WTC11 (cell line): ENCODE data around the gene GTF3C1.

ENCODE experiments used
- CBFB ChIP-seq: sonication (generic); formaldehyde crosslinking; IDR thresholded peaks from 2 replicates; pipeline ENCODE4 v1.8.1; 2022; ENCODE audit warnings: mild to moderate bottlenecking, low read depth, missing genetic modification reagents
- FOXK1 ChIP-seq: sonication (generic); formaldehyde crosslinking; IDR thresholded peaks from 2 replicates; pipeline ENCODE4 v1.8.0; 2022; ENCODE audit warnings: mild to moderate bottlenecking, moderate library complexity, missing genetic modification reagents
- GABPB1 ChIP-seq: sonication (generic); formaldehyde crosslinking; IDR thresholded peaks from 2 replicates; pipeline ENCODE4 v1.8.1; 2023; ENCODE audit warnings: mild to moderate bottlenecking, missing genetic modification reagents
- NFYB ChIP-seq: sonication (generic); formaldehyde crosslinking; conservative IDR thresholded peaks from 2 replicates; pipeline ENCODE4 v1.8.0; 2022; ENCODE audit warnings: low read depth, missing genetic modification reagents
- ZNF317 ChIP-seq: sonication (generic); formaldehyde crosslinking; IDR thresholded peaks from 2 replicates; pipeline ENCODE4 v1.8.1; 2023; ENCODE audit warnings: low read depth, mild to moderate bottlenecking, moderate library complexity, missing genetic modification reagents, borderline replicate concordance
- TF ChIP-seq, protein P1 (sequence below): sonication (generic); formaldehyde crosslinking; conservative IDR thresholded peaks from 2 replicates; pipeline ENCODE4 v1.8.1; 2022; ENCODE audit warnings: mild to moderate bottlenecking, missing genetic modification reagents
- TF ChIP-seq, protein P2 (sequence below): sonication (generic); formaldehyde crosslinking; IDR thresholded peaks from 2 replicates; pipeline ENCODE4 v1.8.1; 2023; ENCODE audit warnings: mild to moderate bottlenecking, missing genetic modification reagents
- TF ChIP-seq, protein P3 (sequence below): fragments of 200-600 bp; IDR thresholded peaks from 2 replicates; pipeline ENCODE4 v1.8.0; 2022; ENCODE audit warnings: antibody characterized with exemption
- TF ChIP-seq, protein P4 (sequence below): sonication (generic); formaldehyde crosslinking; IDR thresholded peaks from 2 replicates; pipeline ENCODE4 v1.8.0; 2022; ENCODE audit warnings: mild to moderate bottlenecking, missing genetic modification reagents
- TF ChIP-seq, protein P5 (sequence below): sonication (generic); formaldehyde crosslinking; IDR thresholded peaks from 2 replicates; pipeline ENCODE4 v1.8.0; 2023; ENCODE audit warnings: missing genetic modification reagents

DNA sequence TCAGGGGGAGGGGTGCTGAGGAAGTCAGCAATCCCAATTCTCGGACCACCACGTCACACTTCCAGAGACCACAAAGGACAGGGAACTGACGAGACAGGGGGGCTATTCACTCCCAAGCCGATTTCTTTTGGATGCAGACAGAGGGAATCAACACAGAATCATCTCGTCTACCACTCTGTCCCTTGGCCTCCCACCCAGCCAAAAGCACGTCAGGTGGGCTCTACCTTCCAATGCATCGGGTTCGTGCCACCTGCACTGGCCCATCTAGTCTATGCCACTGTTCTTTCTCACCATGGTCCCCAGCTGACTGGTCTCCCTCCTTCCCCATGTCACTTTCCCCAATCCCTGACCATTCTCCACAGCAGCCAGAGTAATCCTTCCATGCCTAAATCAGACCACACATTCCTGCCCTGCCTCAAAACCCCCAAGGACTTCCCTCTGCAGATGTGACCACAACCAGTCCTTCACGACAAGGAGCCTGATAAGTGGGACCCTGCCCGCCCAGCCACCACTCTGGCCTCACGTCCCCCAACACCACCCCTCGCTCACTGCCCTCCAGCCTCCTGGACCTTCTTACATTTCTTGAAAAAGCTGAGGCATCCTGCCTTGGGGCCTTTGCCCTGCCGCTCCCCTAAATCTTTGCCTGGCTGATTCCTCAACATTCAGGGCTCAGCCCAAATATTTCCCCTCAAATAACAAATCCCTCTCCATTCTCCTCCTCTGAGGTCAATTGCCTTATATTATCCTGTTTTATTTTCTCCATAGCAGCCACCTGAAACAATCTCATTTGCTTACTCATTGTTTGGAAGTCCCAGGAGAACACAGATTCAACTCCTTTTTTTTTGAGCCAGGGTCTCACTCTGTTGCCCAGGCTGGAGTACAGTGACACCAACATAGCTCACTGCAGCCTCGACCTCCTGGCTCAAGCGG lies 77.4 kb downstream of the GTF3C1 start:
- no peak for TF ChIP-seq NFYB (CRISPR knock-in tag)
- TF ChIP-seq, protein P1, sequence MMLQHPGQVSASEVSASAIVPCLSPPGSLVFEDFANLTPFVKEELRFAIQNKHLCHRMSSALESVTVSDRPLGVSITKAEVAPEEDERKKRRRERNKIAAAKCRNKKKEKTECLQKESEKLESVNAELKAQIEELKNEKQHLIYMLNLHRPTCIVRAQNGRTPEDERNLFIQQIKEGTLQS (CRISPR knock-in tag), result no peak
- no peak for TF ChIP-seq ZNF317 (CRISPR knock-in tag)
- TF ChIP-seq, protein P2, sequence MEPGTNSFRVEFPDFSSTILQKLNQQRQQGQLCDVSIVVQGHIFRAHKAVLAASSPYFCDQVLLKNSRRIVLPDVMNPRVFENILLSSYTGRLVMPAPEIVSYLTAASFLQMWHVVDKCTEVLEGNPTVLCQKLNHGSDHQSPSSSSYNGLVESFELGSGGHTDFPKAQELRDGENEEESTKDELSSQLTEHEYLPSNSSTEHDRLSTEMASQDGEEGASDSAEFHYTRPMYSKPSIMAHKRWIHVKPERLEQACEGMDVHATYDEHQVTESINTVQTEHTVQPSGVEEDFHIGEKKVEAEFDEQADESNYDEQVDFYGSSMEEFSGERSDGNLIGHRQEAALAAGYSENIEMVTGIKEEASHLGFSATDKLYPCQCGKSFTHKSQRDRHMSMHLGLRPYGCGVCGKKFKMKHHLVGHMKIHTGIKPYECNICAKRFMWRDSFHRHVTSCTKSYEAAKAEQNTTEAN, result no peak
- TF ChIP-seq FOXK1 (CRISPR knock-in tag), result no peak
- TF ChIP-seq, protein P3, sequence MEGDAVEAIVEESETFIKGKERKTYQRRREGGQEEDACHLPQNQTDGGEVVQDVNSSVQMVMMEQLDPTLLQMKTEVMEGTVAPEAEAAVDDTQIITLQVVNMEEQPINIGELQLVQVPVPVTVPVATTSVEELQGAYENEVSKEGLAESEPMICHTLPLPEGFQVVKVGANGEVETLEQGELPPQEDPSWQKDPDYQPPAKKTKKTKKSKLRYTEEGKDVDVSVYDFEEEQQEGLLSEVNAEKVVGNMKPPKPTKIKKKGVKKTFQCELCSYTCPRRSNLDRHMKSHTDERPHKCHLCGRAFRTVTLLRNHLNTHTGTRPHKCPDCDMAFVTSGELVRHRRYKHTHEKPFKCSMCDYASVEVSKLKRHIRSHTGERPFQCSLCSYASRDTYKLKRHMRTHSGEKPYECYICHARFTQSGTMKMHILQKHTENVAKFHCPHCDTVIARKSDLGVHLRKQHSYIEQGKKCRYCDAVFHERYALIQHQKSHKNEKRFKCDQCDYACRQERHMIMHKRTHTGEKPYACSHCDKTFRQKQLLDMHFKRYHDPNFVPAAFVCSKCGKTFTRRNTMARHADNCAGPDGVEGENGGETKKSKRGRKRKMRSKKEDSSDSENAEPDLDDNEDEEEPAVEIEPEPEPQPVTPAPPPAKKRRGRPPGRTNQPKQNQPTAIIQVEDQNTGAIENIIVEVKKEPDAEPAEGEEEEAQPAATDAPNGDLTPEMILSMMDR, result no peak
- TF ChIP-seq CBFB (CRISPR knock-in tag), result no peak
- TF ChIP-seq, protein P4, sequence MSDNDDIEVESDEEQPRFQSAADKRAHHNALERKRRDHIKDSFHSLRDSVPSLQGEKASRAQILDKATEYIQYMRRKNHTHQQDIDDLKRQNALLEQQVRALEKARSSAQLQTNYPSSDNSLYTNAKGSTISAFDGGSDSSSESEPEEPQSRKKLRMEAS (CRISPR knock-in tag), result no peak
- TF ChIP-seq, protein P5, sequence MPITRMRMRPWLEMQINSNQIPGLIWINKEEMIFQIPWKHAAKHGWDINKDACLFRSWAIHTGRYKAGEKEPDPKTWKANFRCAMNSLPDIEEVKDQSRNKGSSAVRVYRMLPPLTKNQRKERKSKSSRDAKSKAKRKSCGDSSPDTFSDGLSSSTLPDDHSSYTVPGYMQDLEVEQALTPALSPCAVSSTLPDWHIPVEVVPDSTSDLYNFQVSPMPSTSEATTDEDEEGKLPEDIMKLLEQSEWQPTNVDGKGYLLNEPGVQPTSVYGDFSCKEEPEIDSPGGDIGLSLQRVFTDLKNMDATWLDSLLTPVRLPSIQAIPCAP (CRISPR knock-in tag), result no peak
- TF ChIP-seq GABPB1 (CRISPR knock-in tag), result no peak
